Mammary epithelial cell (primary cell): ENCODE results near the gene NKIRAS1.

Experiments
- EZH2 ChIP-seq: IDR thresholded peaks from 2 replicates; pipeline ENCODE4 v1.6.1; 2012; ENCODE audit warnings: low read length, inconsistent platforms, borderline replicate concordance
- TF ChIP-seq, protein P1 (sequence below), 2 donors: IDR thresholded peaks in 1 of 2; conservative IDR thresholded peaks in 1 of 2; 2 replicates each; pipeline ENCODE4 v1.5.1; 2011 to 2012; ENCODE audit warnings: inconsistent platforms in 2 of 2, low read length in 2 of 2, mild to moderate bottlenecking in 2 of 2, control low read depth in 1 of 2, low read depth in 1 of 2; ENCODE audit not compliant: insufficient read depth in 1 of 2; ENCODE audit errors: extremely low read depth in 1 of 2

DNA sequence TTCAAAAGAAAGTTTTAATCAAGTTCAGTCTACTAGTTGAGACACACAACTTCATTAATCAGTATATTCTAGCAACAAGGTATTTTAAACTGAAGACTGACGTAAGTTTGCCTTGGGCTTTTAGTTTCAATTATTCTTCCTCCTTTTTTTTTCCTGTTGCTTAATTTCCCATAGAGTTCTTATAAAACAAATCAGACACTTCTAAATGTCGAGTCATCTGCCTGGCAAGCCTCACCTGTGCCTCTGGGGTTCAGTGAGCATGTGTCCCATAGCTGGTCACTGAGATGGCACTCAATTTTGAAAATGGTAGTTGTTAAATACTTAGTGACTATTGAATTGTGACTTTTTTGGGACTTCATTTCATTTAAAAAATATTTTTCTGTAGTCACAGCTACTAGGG, 27.4 kb downstream of the NKIRAS1 start:
- TF ChIP-seq, protein P1, sequence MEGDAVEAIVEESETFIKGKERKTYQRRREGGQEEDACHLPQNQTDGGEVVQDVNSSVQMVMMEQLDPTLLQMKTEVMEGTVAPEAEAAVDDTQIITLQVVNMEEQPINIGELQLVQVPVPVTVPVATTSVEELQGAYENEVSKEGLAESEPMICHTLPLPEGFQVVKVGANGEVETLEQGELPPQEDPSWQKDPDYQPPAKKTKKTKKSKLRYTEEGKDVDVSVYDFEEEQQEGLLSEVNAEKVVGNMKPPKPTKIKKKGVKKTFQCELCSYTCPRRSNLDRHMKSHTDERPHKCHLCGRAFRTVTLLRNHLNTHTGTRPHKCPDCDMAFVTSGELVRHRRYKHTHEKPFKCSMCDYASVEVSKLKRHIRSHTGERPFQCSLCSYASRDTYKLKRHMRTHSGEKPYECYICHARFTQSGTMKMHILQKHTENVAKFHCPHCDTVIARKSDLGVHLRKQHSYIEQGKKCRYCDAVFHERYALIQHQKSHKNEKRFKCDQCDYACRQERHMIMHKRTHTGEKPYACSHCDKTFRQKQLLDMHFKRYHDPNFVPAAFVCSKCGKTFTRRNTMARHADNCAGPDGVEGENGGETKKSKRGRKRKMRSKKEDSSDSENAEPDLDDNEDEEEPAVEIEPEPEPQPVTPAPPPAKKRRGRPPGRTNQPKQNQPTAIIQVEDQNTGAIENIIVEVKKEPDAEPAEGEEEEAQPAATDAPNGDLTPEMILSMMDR (conservative IDR thresholded peaks at IDR 0.05 in 1 of 2, IDR thresholded peaks at IDR 0.05 in 1 of 2; ENCODE audit: extremely low read depth in 1 of 2, insufficient read depth in 1 of 2, low read depth in 1 of 2, low read length in 2 of 2), result no peak
- no peak for TF ChIP-seq EZH2
